ENCODE results near the gene TCEAL1.
"Not testable (repeated sequence)": the region's sequence is repeated elsewhere in the genome, so short reads cannot be mapped to it uniquely, and the experiment has no call there.

Gene TCEAL1, protein sequence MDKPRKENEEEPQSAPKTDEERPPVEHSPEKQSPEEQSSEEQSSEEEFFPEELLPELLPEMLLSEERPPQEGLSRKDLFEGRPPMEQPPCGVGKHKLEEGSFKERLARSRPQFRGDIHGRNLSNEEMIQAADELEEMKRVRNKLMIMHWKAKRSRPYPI

GRCh38 chrX:103628386-103629317 lies at the start of gene TCEAL1:
Gene TCEAL1, plus strand, starts transcription at chrX:103628975. Its CDS starts 942 bp downstream, at chrX:103629917.
- DNase-seq, result peak; percentile 27

GRCh38 chrX:103584596-103584995 lies 44.2 kb upstream of the TCEAL1 start:
- DNase-seq, result no peak

DNA sequence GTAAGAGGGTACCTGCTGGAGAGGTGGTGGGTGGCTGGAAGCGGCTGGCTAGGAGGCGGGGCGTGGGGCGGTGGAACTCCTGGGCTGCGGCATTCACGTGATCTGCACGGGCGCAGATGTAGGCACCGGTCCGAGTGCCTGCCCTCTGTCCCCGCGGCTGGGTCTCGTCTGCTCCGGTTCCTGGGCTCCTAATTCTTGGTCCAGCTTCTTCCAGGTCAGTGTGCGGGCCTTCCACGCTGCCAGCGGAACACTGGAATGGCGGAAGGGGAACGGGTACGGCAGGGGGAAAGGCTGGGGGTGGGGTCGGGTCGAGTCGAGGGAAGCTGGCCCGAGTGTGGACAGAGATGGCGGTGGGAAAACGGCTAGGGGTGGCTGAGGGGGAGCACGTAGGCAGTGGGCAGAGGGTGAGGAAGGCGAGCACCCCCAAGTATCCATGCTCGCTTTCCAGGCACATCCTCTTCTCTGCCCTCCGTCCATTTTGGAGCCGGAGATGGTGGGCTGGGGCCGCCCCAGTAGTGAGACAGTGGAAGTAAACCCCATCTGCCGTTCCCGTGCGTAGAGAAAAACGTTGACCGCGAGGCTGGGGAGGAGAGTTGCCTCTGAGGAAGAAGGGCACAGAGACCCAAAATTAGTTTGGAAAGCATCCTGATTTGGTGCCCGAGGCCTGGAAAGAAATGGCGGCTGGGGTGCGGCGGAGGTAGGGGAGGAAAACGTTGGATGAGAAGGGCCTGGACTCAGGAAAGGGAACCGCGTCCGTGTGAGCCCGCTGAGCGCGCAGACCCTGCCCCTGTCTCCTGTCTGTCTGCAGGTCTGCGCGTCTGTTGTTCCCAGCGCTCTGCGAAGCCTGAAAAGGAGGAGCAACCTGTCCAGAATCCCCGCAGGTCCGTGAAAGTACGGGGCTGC lies 43.1 kb upstream of the TCEAL1 start, which contains the start of gene TCEAL4:
TSS of gene TCEAL4 (plus strand) at position 105 of the 903 bp plus-strand sequence. CDS start 1,161 bp downstream, outside the sequence.
- peak; percentile 39 for DNase-seq

DNA sequence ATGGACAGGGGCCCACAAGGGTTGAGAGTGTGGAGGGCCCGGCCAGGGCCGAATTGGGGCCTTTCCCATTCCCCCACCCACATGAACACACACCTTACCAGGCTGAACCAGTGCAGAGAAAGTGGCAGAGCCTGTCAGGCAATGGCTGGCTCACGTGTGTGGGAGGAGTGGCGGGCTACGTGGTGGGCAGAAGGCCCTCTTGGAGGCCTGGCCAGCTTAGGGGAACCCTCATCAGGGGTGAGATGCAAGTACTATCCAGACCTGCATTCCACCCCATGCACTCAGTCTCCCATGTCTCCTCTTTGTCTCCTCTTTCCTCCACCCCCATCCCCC lies 42.5 kb upstream of the TCEAL1 start:
- DNase-seq, result no peak

DNA sequence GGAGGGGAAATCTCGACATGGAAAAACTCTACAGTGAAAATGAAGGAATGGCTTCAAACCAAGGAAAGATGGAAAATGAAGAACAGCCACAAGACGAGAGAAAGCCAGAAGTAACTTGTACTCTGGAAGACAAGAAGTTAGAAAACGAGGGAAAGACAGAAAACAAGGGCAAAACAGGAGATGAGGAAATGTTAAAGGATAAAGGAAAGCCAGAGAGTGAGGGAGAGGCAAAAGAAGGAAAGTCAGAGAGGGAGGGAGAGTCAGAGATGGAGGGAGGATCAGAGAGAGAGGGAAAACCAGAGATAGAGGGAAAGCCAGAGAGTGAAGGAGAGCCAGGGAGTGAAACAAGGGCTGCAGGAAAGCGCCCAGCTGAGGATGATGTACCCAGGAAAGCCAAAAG lies 42.1 kb upstream of the TCEAL1 start:
- no peak for DNase-seq

- DNase-seq, result not testable (repeated sequence)
Measured at GRCh38 chrX:103592295-103592694, 36.5 kb upstream of the TCEAL1 start.

DNA sequence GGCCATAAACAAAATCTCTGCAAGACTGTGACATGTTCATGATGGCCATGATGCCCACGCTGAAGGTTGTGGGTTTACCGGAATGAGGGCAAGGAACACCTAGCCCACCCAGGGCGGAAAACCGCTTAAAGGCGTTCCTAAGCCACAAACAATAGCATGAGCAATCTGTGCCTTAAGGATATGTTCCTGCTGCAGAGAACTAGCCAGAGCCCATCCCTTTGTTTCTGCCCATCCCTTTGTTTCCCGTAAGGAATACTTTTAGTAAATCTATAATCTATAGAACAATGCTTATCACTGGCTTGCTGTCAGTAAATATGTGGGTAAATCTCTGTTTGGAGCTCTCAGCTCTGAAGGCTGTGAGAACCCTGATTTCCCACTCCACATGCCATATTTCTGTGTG lies 33.6 kb upstream of the TCEAL1 start:
- not testable (repeated sequence) for DNase-seq

DNA sequence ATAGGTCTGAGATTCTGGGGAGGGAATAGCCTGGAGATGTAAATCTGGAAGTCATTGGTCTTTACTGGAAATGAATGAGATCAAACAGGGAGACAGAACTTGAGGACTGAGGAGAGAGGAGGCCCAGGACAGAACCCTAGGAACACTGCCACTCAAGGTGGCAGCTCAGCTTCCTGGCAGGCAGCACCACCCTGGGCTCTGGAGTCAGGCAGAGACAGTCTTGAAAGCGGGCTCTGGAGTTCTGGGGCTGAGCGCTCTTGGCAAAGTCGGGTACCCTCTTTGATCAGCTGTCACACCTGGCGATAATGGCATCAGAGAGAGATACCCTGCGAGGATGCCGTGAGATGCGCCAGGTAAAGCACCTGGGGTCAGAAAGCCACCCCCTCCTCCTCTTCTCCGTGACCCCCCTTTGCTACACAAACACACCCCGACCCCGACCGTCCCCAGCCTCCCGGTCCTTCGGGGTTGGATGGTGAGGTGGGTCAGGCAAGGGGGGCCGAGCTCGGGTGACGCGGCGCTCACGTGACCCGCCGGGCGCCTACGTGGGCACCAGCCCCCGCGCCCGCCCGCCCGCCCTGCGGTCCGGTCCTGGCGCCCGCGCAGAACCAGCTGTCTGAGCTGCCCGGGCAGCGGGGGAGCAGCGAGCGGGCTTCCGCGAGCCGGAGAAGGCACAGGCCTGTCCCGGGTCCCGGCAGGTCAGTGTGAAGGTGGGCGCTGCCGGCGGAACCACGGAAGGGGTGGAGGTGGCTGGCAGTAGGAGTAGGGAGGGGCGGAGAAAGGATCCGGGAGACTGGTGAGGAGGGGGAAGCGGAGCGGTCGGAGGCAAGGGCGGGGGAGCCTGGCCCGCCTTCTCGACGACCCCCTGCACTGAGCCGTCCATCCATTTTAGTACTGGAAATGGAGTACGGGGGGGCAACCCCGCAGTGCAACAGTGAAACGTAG lies 21.1 kb upstream of the TCEAL1 start, which contains the start of gene TCEAL3:
TSS of gene TCEAL3 (plus strand) at position 600 of the 942 bp plus-strand sequence. CDS start 1,102 bp downstream, outside the sequence.
- peak; percentile 14 for DNase-seq

DNA sequence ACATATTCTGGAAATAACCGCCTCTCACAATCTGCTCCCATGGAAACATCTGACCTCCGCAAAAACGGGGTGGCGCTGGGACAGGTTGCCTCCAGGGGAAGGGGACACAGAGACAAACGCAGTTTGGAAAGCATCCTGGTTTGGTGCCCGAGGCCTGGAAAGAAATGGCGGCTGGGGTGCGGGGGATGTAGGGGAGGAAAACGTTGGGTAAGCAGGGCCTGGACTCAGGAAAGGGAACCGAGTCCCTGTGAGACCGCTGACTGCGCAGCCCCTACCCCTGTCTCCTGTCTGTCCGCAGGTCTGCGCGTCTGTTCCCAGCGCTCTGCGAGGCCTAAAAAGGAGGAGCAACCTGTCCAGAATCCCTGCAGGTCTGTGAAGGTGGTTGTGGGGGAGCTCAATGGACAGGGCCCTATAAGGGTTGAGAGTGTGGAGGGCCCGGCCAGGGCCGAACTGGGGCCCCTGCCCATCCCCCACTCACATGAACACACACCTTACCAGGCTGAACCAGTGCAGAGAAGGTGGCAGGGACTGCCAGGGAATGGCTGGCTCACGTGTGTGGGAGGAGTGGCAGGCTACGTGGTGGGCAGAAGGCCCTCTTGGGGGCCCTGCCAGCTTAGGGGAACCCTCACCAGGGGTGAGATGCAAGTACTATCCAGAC lies 20.3 kb upstream of the TCEAL1 start:
- DNase-seq, result no peak

DNA sequence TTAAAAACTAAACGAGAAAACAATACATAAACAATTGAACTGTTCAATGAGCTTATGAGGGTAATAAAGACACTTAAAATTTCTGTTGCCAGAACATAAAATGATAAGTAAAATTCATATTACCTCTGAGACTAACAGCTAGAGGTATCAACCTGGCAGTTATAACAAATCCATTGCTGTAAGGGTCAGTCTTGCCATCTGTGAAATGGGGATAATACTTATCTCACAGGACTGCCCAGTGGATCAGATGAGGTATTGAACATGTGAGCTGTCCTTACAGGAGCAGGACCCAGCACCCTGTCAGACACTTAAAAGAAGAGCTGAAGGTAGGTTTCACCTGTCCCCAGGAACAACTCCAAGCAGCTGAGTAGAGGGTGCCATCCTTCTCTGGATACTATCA lies 18.5 kb upstream of the TCEAL1 start:
- no peak for DNase-seq

GRCh38 chrX:103613362-103613890 lies 15.3 kb upstream of the TCEAL1 start:
- DNase-seq, result no peak

DNA sequence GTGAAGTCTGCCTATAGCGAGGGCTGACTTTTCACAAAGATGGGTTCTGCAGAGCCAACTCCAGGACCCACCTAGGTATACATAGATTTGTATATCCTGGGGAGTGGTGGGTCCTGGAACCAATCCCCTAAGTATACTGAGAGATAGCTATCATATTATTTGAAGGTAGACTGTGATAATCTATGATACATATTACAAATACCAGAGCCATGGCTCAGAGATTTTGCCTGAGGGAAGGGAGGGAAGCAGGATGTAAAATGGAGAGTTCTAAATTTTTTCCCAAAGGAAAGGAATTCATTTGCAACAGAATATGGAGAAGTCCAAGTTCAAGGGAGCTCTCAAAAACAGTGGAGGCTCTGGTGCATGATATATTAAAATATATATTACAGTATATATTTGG lies 13.8 kb upstream of the TCEAL1 start:
- no peak for DNase-seq

GRCh38 chrX:103615781-103616371 lies 12.9 kb upstream of the TCEAL1 start:
- DNase-seq, result no peak

GRCh38 chrX:103616676-103617186 lies 12.0 kb upstream of the TCEAL1 start:
- no peak for DNase-seq

- no peak for DNase-seq
Measured at GRCh38 chrX:103624111-103624510, 4.7 kb upstream of the TCEAL1 start.

- no peak for DNase-seq
Measured at GRCh38 chrX:103626855-103627254, 1.9 kb upstream of the TCEAL1 start.

DNA sequence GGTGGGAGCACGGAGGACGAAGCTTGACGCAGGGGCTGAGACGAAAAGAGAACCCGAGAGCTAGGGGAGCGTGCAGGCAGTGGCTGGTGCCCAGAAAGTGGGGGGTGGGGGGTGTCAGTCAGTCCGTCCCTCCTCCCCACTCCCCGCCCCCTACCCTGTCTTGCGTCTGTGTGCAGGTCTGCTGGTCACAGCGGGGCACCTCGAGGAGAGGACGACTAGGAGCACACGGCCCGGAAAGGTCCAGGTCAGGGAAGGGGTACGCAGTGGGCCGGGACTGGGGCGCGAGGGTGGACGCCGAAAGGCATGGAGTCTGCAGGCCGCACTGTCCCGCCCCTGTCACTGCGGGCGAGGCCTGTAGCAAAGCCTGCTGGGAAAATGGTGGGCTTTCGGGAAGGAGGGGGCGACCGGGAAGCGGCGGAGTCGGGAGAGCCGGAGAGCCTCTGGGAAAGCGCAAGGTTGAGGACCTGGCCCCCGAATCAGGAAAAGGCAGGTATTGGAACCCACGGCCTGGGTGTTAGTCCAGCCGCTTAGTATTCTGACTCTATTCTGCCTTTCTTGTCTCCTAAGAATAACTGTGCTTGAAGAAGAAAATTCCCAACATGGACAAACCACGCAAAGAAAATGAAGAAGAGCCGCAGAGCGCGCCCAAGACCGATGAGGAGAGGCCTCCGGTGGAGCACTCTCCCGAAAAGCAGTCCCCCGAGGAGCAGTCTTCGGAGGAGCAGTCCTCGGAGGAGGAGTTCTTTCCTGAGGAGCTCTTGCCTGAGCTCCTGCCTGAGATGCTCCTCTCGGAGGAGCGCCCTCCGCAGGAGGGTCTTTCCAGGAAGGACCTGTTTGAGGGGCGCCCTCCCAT lies 769 bp downstream of the TCEAL1 start:
- peak; percentile 33 for DNase-seq

- DNase-seq, result no peak
Measured at GRCh38 chrX:103630171-103630511, 1.4 kb downstream of the TCEAL1 start.

DNA sequence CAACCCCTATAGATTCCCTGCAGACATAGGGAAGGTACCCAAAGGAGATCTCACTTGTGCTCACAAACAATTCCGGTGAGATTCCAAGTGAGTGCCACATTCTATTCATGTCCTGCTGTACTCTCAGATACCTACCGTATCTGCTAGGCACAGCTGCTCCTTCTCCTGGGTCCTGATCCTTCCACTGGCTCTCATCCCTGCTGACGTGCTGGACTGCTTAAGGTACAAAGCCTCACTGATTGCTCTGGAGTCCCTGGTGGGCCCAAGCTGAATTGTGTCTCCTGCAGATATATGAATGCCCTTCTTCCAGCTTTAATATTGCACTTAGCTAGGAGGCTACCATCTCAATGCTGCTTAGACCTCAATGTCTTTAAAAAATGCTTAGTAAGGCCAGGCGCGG lies 2.4 kb downstream of the TCEAL1 start:
- DNase-seq, result no peak

GRCh38 chrX:103635436-103635835 lies 6.7 kb downstream of the TCEAL1 start:
- no peak for DNase-seq

Measured in NCI-H524 treated with DMSO at 0.1 percent for 48 hours (cell line).